Hepatocyte (in vitro differentiated cells): ENCODE measurements around the gene RMDN2. TPM values are rescaled to one million over a fixed set of nuclear protein-coding genes. Genes with fewer than 3 reads are reported as not detected.

Experiments
- DNase-seq: peaks from one replicate; pipeline ENCODE4 v3.0.0-alpha.2; 2016; ENCODE audit warnings: low spot score
- H2AFZ ChIP-seq: fragments of 200-600 bp; sonication (generic); 2 replicates; pipeline ENCODE4 v1.6.0; 2016; ENCODE audit warnings: antibody characterized with exemption, mild to moderate bottlenecking
- H3K27ac ChIP-seq: fragments of 200-600 bp; sonication (generic); 2 replicates; pipeline ENCODE4 v1.5.1; 2016; ENCODE audit warnings: mild to moderate bottlenecking
- H3K27me3 ChIP-seq: fragments of 200-600 bp; sonication (generic); 2 replicates; pipeline ENCODE4 v1.6.1; 2016
- H3K36me3 ChIP-seq: fragments of 200-600 bp; sonication (generic); replicated peaks from 2 replicates; pipeline ENCODE4 v1.5.1; 2016; ENCODE audit warnings: low read depth; ENCODE audit not compliant: insufficient read depth
- H3K4me1 ChIP-seq: fragments of 200-600 bp; sonication (generic); 2 replicates; pipeline ENCODE4 v1.5.1; 2016; ENCODE audit warnings: mild to moderate bottlenecking, moderate library complexity; ENCODE audit not compliant: insufficient read depth
- H3K4me2 ChIP-seq: fragments of 200-600 bp; sonication (generic); 2 replicates; pipeline ENCODE4 v1.6.0; 2016
- H3K4me3 ChIP-seq: fragments of 200-600 bp; sonication (generic); 2 replicates; pipeline ENCODE4 v1.5.1; 2016; ENCODE audit warnings: mild to moderate bottlenecking
- H3K79me2 ChIP-seq: fragments of 200-600 bp; sonication (generic); 2 replicates; pipeline ENCODE4 v1.6.0; 2017; ENCODE audit warnings: mild to moderate bottlenecking
- H3K9me2 ChIP-seq: fragments of 200-600 bp; sonication (generic); replicated peaks from 2 replicates; pipeline ENCODE4 v1.6.0; 2017; ENCODE audit warnings: mild to moderate bottlenecking; ENCODE audit not compliant: insufficient read depth
- H3K9me3 ChIP-seq: fragments of 200-600 bp; sonication (generic); 2 replicates; pipeline ENCODE4 v1.5.1; 2016; ENCODE audit warnings: low read depth, mild to moderate bottlenecking
- H4K20me1 ChIP-seq: fragments of 200-600 bp; sonication (generic); 2 replicates; pipeline ENCODE4 v1.6.0; 2016; ENCODE audit warnings: mild to moderate bottlenecking; ENCODE audit not compliant: insufficient read depth, poor library complexity, severe bottlenecking
- CTCF ChIP-seq: fragments of 200-600 bp; sonication (generic); IDR thresholded peaks from 2 replicates; pipeline ENCODE4 v1.5.1; 2016; ENCODE audit warnings: antibody characterized with exemption, mild to moderate bottlenecking; ENCODE audit not compliant: poor library complexity
- EZH2 ChIP-seq: fragments of 200-600 bp; sonication (generic); IDR thresholded peaks from 2 replicates; pipeline ENCODE4 v1.6.1; 2016; ENCODE audit warnings: antibody characterized with exemption, mild to moderate bottlenecking, borderline replicate concordance
- EZH2phosphoT487 ChIP-seq: fragments of 200-600 bp; sonication (generic); IDR thresholded peaks from one replicate; pipeline ENCODE4 v1.6.1; 2018; ENCODE audit warnings: antibody characterized with exemption, mild to moderate bottlenecking, low read depth, moderate library complexity; ENCODE audit not compliant: unreplicated experiment, severe bottlenecking
- WGBS: methylation state at CpG from one replicate; pipeline ENCODE4 v1.1.6; 2016; ENCODE audit warnings: low lambda C conversion rate; ENCODE audit errors: missing lambda C conversion rate; 5-methylcytosine and 5-hydroxymethylcytosine counted together
- polyA plus RNA-seq: library from polyadenylated mRNA; unstranded; fragments of >200 nt; fragmentation: Nextera tagmentation; extraction: Ambion mirVana; gene quantifications from 2 replicates; pipeline ENCODE4 v1.2.1, GENCODE V29; 2016
- total RNA-seq: library from RNA; depleted of rRNA; stranded (reverse); fragments of >200 nt; gene quantifications from 2 replicates; pipeline ENCODE4 v1.2.3, GENCODE V29; 2014

RMDN2 gene
- total and polyA plus RNA-seq, 2 experiments from 2014 or later = 9.3 to 14.6 TPM

GRCh38 chr2:38035968-38036367 is 110.9 kb downstream of the RMDN2 start:
- DNase-seq = no peak
- no peak overlapping the region for H3K4me2 ChIP-seq
- no peaks in the 10 kb centered on the region for H4K20me1 ChIP-seq
- H2AFZ ChIP-seq = no peak overlapping the region
- TF ChIP-seq EZH2phosphoT487 (no peak), EZH2 (no peak), CTCF (no peak)
- no peaks in the 10 kb centered on the region for H3K9me3 ChIP-seq
- no peak overlapping the region for H3K4me3 ChIP-seq
- no peaks in the 10 kb centered on the region for H3K79me2 ChIP-seq
- no peaks in the 10 kb centered on the region for H3K9me2 ChIP-seq
- WGBS = 90% methylated on average over 7 of the region's 7 CpGs
- no peaks in the 10 kb centered on the region for H3K4me1 ChIP-seq
- H3K27ac ChIP-seq = no peak overlapping the region
- peaks cover 13% of the 10 kb centered on the region for H3K27me3 ChIP-seq
- H3K36me3 ChIP-seq = no peaks in the 10 kb centered on the region

- Histone ChIP-seq H3K36me3 (no peaks in the 10 kb centered on the region), H3K9me2 (no peaks in the 10 kb centered on the region), H3K4me1 (no peaks in the 10 kb centered on the region), H4K20me1 (no peaks in the 10 kb centered on the region), H3K4me3 (no peak overlapping the region), H2AFZ (no peak overlapping the region), H3K9me3 (no peaks in the 10 kb centered on the region), H3K4me2 (no peak overlapping the region), H3K27ac (no peak overlapping the region), H3K27me3 (peaks cover 13% of the 10 kb centered on the region), H3K79me2 (no peaks in the 10 kb centered on the region)
- no peak for DNase-seq
- 92% methylated on average over 4 of the region's 4 CpGs for WGBS
- TF ChIP-seq EZH2phosphoT487 (no peak), EZH2 (no peak), CTCF (no peak)
Measured at GRCh38 chr2:38037325-38037724, 112.2 kb downstream of the RMDN2 start.

GRCh38 chr2:38037757-38038621 is 112.9 kb downstream of the RMDN2 start:
- peak overlapping the region; percentile 69 for H2AFZ ChIP-seq
- 49% methylated on average over 38 of the region's 38 CpGs for WGBS
- DNase-seq = peak; percentile 21
- H4K20me1 ChIP-seq = no peaks in the 10 kb centered on the region
- TF ChIP-seq EZH2phosphoT487 (no peak), CTCF (peak; percentile 41), EZH2 (no peak)
- peak overlapping the region; percentile 73 for H3K4me2 ChIP-seq
- H3K4me1 ChIP-seq = no peaks in the 10 kb centered on the region
- H3K79me2 ChIP-seq = no peaks in the 10 kb centered on the region
- H3K9me2 ChIP-seq = no peaks in the 10 kb centered on the region
- no peak overlapping the region for H3K4me3 ChIP-seq
- H3K27me3 ChIP-seq = peaks cover 13% of the 10 kb centered on the region
- H3K36me3 ChIP-seq = no peaks in the 10 kb centered on the region
- H3K9me3 ChIP-seq = no peaks in the 10 kb centered on the region
- H3K27ac ChIP-seq = no peak overlapping the region
